KMS-11 (cell line): ENCODE results near the gene AACS.

Experiments used
- H2AFZ ChIP-seq: fragments of 200-600 bp; sonication (generic); 2 replicates; pipeline ENCODE4 v1.6.1; 2016; ENCODE audit warnings: antibody characterized with exemption, mixed run types, low read depth
- H3K27ac ChIP-seq: fragments of 200-600 bp; sonication (generic); 2 replicates; pipeline ENCODE4 v1.6.1; 2016; ENCODE audit warnings: mild to moderate bottlenecking, mixed run types
- H3K27me3 ChIP-seq: fragments of 200-600 bp; sonication (generic); 2 replicates; pipeline ENCODE4 v1.6.1; 2017; ENCODE audit warnings: mild to moderate bottlenecking, low read depth, mixed run types, moderate library complexity; ENCODE audit not compliant: insufficient read depth
- H3K36me3 ChIP-seq: fragments of 200-600 bp; sonication (generic); 2 replicates; pipeline ENCODE4 v1.6.1; 2017; ENCODE audit warnings: mild to moderate bottlenecking, mixed run types; ENCODE audit not compliant: insufficient read depth
- H3K4me1 ChIP-seq: fragments of 200-600 bp; sonication (generic); 2 replicates; pipeline ENCODE4 v1.6.1; 2016; ENCODE audit warnings: mild to moderate bottlenecking, low read depth, mixed run types; ENCODE audit not compliant: poor library complexity, severe bottlenecking
- H3K4me2 ChIP-seq: fragments of 200-600 bp; sonication (generic); 2 replicates; pipeline ENCODE4 v1.7.0; 2016; ENCODE audit warnings: mild to moderate bottlenecking, mixed run types
- H3K4me3 ChIP-seq: fragments of 200-600 bp; sonication (generic); IDR thresholded peaks from 2 replicates; pipeline ENCODE4 v1.6.1; 2017; ENCODE audit warnings: low read depth, low read length, mixed read lengths; ENCODE audit not compliant: insufficient read depth
- H3K79me2 ChIP-seq: fragments of 200-600 bp; sonication (generic); 2 replicates; pipeline ENCODE4 v1.6.1; 2016; ENCODE audit warnings: low read depth, mixed run types; ENCODE audit not compliant: insufficient read depth
- H3K9ac ChIP-seq: fragments of 200-600 bp; sonication (generic); 2 replicates; pipeline ENCODE4 v1.6.1; 2016; ENCODE audit warnings: mild to moderate bottlenecking, mixed run types
- H4K20me1 ChIP-seq: fragments of 200-600 bp; sonication (generic); 2 replicates; pipeline ENCODE4 v1.6.1; 2016; ENCODE audit warnings: mild to moderate bottlenecking, mixed run types; ENCODE audit not compliant: insufficient read depth
- CTCF ChIP-seq: fragments of 200-600 bp; sonication (generic); conservative IDR thresholded peaks from 2 replicates; pipeline ENCODE4 v1.6.1; 2017; ENCODE audit warnings: low read depth, mild to moderate bottlenecking, antibody characterized with exemption, low read length, moderate library complexity, mixed read lengths

AACS gene

GRCh38 chr12:125069616-125070015 is 4.4 kb downstream of the AACS start:
- Histone ChIP-seq H3K9ac (no peak overlapping the region), H3K4me3 (no peak overlapping the region), H3K27me3 (no peaks in the 10 kb centered on the region), H2AFZ (no peak overlapping the region), H3K4me1 (peaks cover 11% of the 10 kb centered on the region), H3K27ac (no peak overlapping the region), H3K4me2 (no peak overlapping the region), H3K79me2 (no peaks in the 10 kb centered on the region), H3K36me3 (no peaks in the 10 kb centered on the region), H4K20me1 (no peaks in the 10 kb centered on the region)
- TF ChIP-seq CTCF = no peak

- no peaks in the 10 kb centered on the region for H4K20me1 ChIP-seq
- no peak for TF ChIP-seq CTCF
- H3K27ac ChIP-seq = no peak overlapping the region
- no peak overlapping the region for H2AFZ ChIP-seq
- no peaks in the 10 kb centered on the region for H3K27me3 ChIP-seq
- no peak overlapping the region for H3K4me2 ChIP-seq
- no peak overlapping the region for H3K9ac ChIP-seq
- no peaks in the 10 kb centered on the region for H3K36me3 ChIP-seq
- H3K79me2 ChIP-seq = no peaks in the 10 kb centered on the region
- H3K4me3 ChIP-seq = no peak overlapping the region
- peaks cover 11% of the 10 kb centered on the region for H3K4me1 ChIP-seq
Measured at GRCh38 chr12:125070112-125070511, 4.9 kb downstream of the AACS start.

- Histone ChIP-seq H3K4me3 (no peak overlapping the region), H3K4me2 (no peak overlapping the region), H3K4me1 (peaks cover 11% of the 10 kb centered on the region), H4K20me1 (no peaks in the 10 kb centered on the region), H3K36me3 (no peaks in the 10 kb centered on the region), H3K27ac (no peak overlapping the region), H3K9ac (no peak overlapping the region), H3K27me3 (no peaks in the 10 kb centered on the region), H3K79me2 (no peaks in the 10 kb centered on the region), H2AFZ (no peak overlapping the region)
- TF ChIP-seq CTCF = no peak
Measured at GRCh38 chr12:125070661-125071390, 5.6 kb downstream of the AACS start.

- no peak for TF ChIP-seq CTCF
- no peaks in the 10 kb centered on the region for H3K79me2 ChIP-seq
- no peaks in the 10 kb centered on the region for H3K27me3 ChIP-seq
- H3K9ac ChIP-seq = no peak overlapping the region
- H3K4me2 ChIP-seq = no peak overlapping the region
- no peak overlapping the region for H2AFZ ChIP-seq
- no peak overlapping the region for H3K4me3 ChIP-seq
- H3K4me1 ChIP-seq = peaks cover 8% of the 10 kb centered on the region
- H3K27ac ChIP-seq = no peak overlapping the region
- no peaks in the 10 kb centered on the region for H3K36me3 ChIP-seq
- no peaks in the 10 kb centered on the region for H4K20me1 ChIP-seq
Measured at GRCh38 chr12:125071456-125071855, 6.2 kb downstream of the AACS start.
